Measurements from ENCODE around the gene FURIN. TPM values are rescaled to one million over a fixed set of nuclear protein-coding genes. Genes with fewer than 3 reads are reported as not detected.

The FURIN gene
- total RNA-seq, 2 experiments from 2014 or later = 576 to 590 TPM

GRCh38 chr15:90829126-90829525, 39.3 kb upstream of the FURIN start:
- no peak for DNase-seq
- Mint-ChIP-seq H3K36me3 (peaks cover 14% of the 10 kb centered on the region), H3K4me1 (ENCODE audit: low read depth) (peaks cover 30% of the 10 kb centered on the region), H3K27me3 (no peaks in the 10 kb centered on the region), H3K9me3 (no peaks in the 10 kb centered on the region), H3K4me3 (peak overlapping the region; percentile 59), H3K27ac (peak overlapping the region; percentile 100)
- POLR2A ChIA-PET = interaction anchor here (1.1 to 2.5 kb wide), 16 partner anchors 10 to 112 kb away, joined by 3 to 33 read pairs (median 6); partner anchors contain the start of genes BLM and MAN2A2
- intact Hi-C loops (cut with micrococcal nuclease) = no loop called here
- CTCF ChIA-PET = interaction anchor here (1.0 to 1.5 kb wide), 3 partner anchors 9 to 57 kb away, joined by 3 to 11 read pairs (median 7); no protein-coding TSS in a partner anchor

GRCh38 chr15:90829942-90830440, 38.4 kb upstream of the FURIN start:
- H3K36me3 Mint-ChIP-seq = peaks cover 14% of the 10 kb centered on the region
- peak overlapping the region; percentile 59 for H3K4me3 Mint-ChIP-seq
- H3K27me3 Mint-ChIP-seq = no peaks in the 10 kb centered on the region
- H3K4me1 Mint-ChIP-seq (ENCODE audit: low read depth) = peaks cover 39% of the 10 kb centered on the region
- DNase-seq = peak; percentile 91
- ChIA-PET CTCF (interaction anchor here (0.6 to 1.5 kb wide), 6 partner anchors 8 to 103 kb away, joined by 3 to 11 read pairs (median 4); partner anchors contain the start of gene HDDC3), POLR2A (interaction anchor here (0.8 to 2.5 kb wide), 20 partner anchors 9 to 113 kb away, joined by 3 to 33 read pairs (median 5); partner anchors contain the start of genes BLM, FURIN and MAN2A2)
- peak overlapping the region; percentile 100 for H3K27ac Mint-ChIP-seq
- no peaks in the 10 kb centered on the region for H3K9me3 Mint-ChIP-seq
- intact Hi-C loops (cut with micrococcal nuclease) = loop anchor here (1.0 kb wide), 5 partner anchors 8 to 39 kb away; no protein-coding TSS in a partner anchor

- H3K27me3 Mint-ChIP-seq = no peaks in the 10 kb centered on the region
- peaks cover 9% of the 10 kb centered on the region for H3K36me3 Mint-ChIP-seq
- DNase-seq = no peak
- ChIA-PET POLR2A (interaction anchor here (0.6 kb wide), 1 partner anchor 18 kb away, joined by 3 read pairs; no protein-coding TSS in a partner anchor), CTCF (interaction anchor here (0.5 kb wide), 1 partner anchor 481 kb away, joined by 3 read pairs; no protein-coding TSS in a partner anchor)
- peaks cover 65% of the 10 kb centered on the region for H3K4me1 Mint-ChIP-seq (ENCODE audit: low read depth)
- H3K27ac Mint-ChIP-seq = peak overlapping the region; percentile 71
- no peak overlapping the region for H3K4me3 Mint-ChIP-seq
- H3K9me3 Mint-ChIP-seq = no peaks in the 10 kb centered on the region
- intact Hi-C loops (cut with micrococcal nuclease) = no loop called here
Observed at GRCh38 chr15:90834626-90835025, 33.8 kb upstream of the FURIN start.

- DNase-seq = no peak
- CTCF ChIA-PET = interaction anchor here (0.9 kb wide), 1 partner anchor 15 kb away, joined by 3 read pairs; no protein-coding TSS in a partner anchor
- no peaks in the 10 kb centered on the region for H3K9me3 Mint-ChIP-seq
Observed at GRCh38 chr15:90836296-90836871, 32.0 kb upstream of the FURIN start.

GRCh38 chr15:90837094-90837493, 31.3 kb upstream of the FURIN start:
- Mint-ChIP-seq H3K36me3 (peaks cover 9% of the 10 kb centered on the region), H3K27me3 (no peaks in the 10 kb centered on the region), H3K4me3 (peak overlapping the region; percentile 69), H3K4me1 (ENCODE audit: low read depth) (peaks cover 60% of the 10 kb centered on the region), H3K9me3 (no peaks in the 10 kb centered on the region), H3K27ac (peak overlapping the region; percentile 94)
- intact Hi-C loops (cut with micrococcal nuclease) = no loop called here
- peak; percentile 78 for DNase-seq
- POLR2A ChIA-PET = interaction anchor here (1.2 to 4.8 kb wide), 8 partner anchors 7 to 94 kb away, joined by 4 to 63 read pairs (median 21); no protein-coding TSS in a partner anchor
- CTCF ChIA-PET = interaction anchor here (0.6 to 2.2 kb wide), 7 partner anchors 8 to 569 kb away, joined by 3 to 11 read pairs (median 6); partner anchors contain the start of gene HDDC3

More at GRCh38 chr15:90836296-90836871, 32.0 kb upstream of the FURIN start:
- peak overlapping the region; percentile 69 for H3K4me3 Mint-ChIP-seq
- intact Hi-C loops (cut with micrococcal nuclease) = no loop called here
- H3K27me3 Mint-ChIP-seq = no peaks in the 10 kb centered on the region
- peaks cover 56% of the 10 kb centered on the region for H3K4me1 Mint-ChIP-seq (ENCODE audit: low read depth)
- POLR2A ChIA-PET = interaction anchor here (0.6 to 4.8 kb wide), 2 partner anchors 36 to 447 kb away, joined by 3 to 63 read pairs; no protein-coding TSS in a partner anchor
- H3K36me3 Mint-ChIP-seq = peaks cover 8% of the 10 kb centered on the region
- H3K27ac Mint-ChIP-seq = peak overlapping the region; percentile 94

- Mint-ChIP-seq H3K36me3 (peaks cover 10% of the 10 kb centered on the region), H3K27ac (peak overlapping the region; percentile 94), H3K27me3 (no peaks in the 10 kb centered on the region), H3K4me3 (peak overlapping the region; percentile 69), H3K4me1 (ENCODE audit: low read depth) (peaks cover 61% of the 10 kb centered on the region), H3K9me3 (no peaks in the 10 kb centered on the region)
- ChIA-PET CTCF (interaction anchor here (0.6 to 2.2 kb wide), 8 partner anchors 9 to 95 kb away, joined by 3 to 11 read pairs (median 5); partner anchors contain the start of gene HDDC3), POLR2A (interaction anchor here (1.0 to 4.8 kb wide), 11 partner anchors 8 to 93 kb away, joined by 3 to 63 read pairs (median 7); partner anchors contain the start of gene MAN2A2)
- peak; percentile 95 for DNase-seq
- intact Hi-C loops (cut with micrococcal nuclease) = loop anchor here (1.0 kb wide), 3 partner anchors 8 to 35 kb away; no protein-coding TSS in a partner anchor
Observed at GRCh38 chr15:90838139-90838538, 30.2 kb upstream of the FURIN start.

- intact Hi-C loops (cut with micrococcal nuclease) = loop anchor here (1.0 kb wide), 3 partner anchors 8 to 35 kb away; no protein-coding TSS in a partner anchor
- DNase-seq = peak; percentile 58
- ChIA-PET POLR2A (interaction anchor here (1.0 to 4.8 kb wide), 10 partner anchors 9 to 93 kb away, joined by 3 to 63 read pairs (median 8); partner anchors contain the start of gene MAN2A2), CTCF (interaction anchor here (0.8 to 2.2 kb wide), 4 partner anchors 9 to 86 kb away, joined by 3 to 11 read pairs (median 5); no protein-coding TSS in a partner anchor)
- H3K27me3 Mint-ChIP-seq = no peaks in the 10 kb centered on the region
- H3K4me1 Mint-ChIP-seq (ENCODE audit: low read depth) = peaks cover 61% of the 10 kb centered on the region
- H3K27ac Mint-ChIP-seq = peak overlapping the region; percentile 94
- no peaks in the 10 kb centered on the region for H3K9me3 Mint-ChIP-seq
- peaks cover 10% of the 10 kb centered on the region for H3K36me3 Mint-ChIP-seq
- peak overlapping the region; percentile 69 for H3K4me3 Mint-ChIP-seq
Observed at GRCh38 chr15:90838544-90838943, 29.8 kb upstream of the FURIN start.

- intact Hi-C loops (cut with micrococcal nuclease) = no loop called here
- Mint-ChIP-seq H3K9me3 (no peaks in the 10 kb centered on the region), H3K4me1 (ENCODE audit: low read depth) (peaks cover 57% of the 10 kb centered on the region), H3K4me3 (peak overlapping the region; percentile 69), H3K27ac (peak overlapping the region; percentile 94), H3K36me3 (peaks cover 10% of the 10 kb centered on the region), H3K27me3 (no peaks in the 10 kb centered on the region)
- POLR2A ChIA-PET = interaction anchor here (0.5 to 4.8 kb wide), 7 partner anchors 9 to 90 kb away, joined by 3 to 63 read pairs (median 32); no protein-coding TSS in a partner anchor
- peak; percentile 61 for DNase-seq
- CTCF ChIA-PET = interaction anchor here (0.6 to 2.2 kb wide), 3 partner anchors 10 to 25 kb away, joined by 3 to 11 read pairs (median 3); no protein-coding TSS in a partner anchor
Observed at GRCh38 chr15:90839187-90840071, 29.0 kb upstream of the FURIN start.

- Mint-ChIP-seq H3K27ac (peak overlapping the region; percentile 94), H3K27me3 (no peaks in the 10 kb centered on the region), H3K4me1 (ENCODE audit: low read depth) (peaks cover 56% of the 10 kb centered on the region), H3K4me3 (peak overlapping the region; percentile 69), H3K9me3 (no peaks in the 10 kb centered on the region), H3K36me3 (peaks cover 10% of the 10 kb centered on the region)
- no peak for DNase-seq
- ChIA-PET CTCF (interaction anchor here (0.6 kb wide), 1 partner anchor 25 kb away, joined by 3 read pairs; no protein-coding TSS in a partner anchor), POLR2A (interaction anchor here (0.5 to 4.8 kb wide), 7 partner anchors 10 to 91 kb away, joined by 3 to 63 read pairs (median 32); no protein-coding TSS in a partner anchor)
- intact Hi-C loops (cut with micrococcal nuclease) = no loop called here
Observed at GRCh38 chr15:90840157-90840855, 28.1 kb upstream of the FURIN start.

GRCh38 chr15:90840954-90841353, 27.4 kb upstream of the FURIN start:
- DNase-seq = no peak
- H3K36me3 Mint-ChIP-seq = peaks cover 10% of the 10 kb centered on the region
- no peaks in the 10 kb centered on the region for H3K27me3 Mint-ChIP-seq
- no peaks in the 10 kb centered on the region for H3K9me3 Mint-ChIP-seq
- H3K4me1 Mint-ChIP-seq (ENCODE audit: low read depth) = peaks cover 58% of the 10 kb centered on the region
- H3K4me3 Mint-ChIP-seq = no peak overlapping the region
- H3K27ac Mint-ChIP-seq = no peak overlapping the region
- intact Hi-C loops (cut with micrococcal nuclease) = no loop called here
- POLR2A ChIA-PET = interaction anchor here (2.9 kb wide), 1 partner anchor 11 kb away, joined by 14 read pairs; no protein-coding TSS in a partner anchor
- CTCF ChIA-PET = no interaction called here
